ENCODE results near the gene CLNK. TPM values are rescaled to one million over a fixed set of nuclear protein-coding genes. Genes with fewer than 3 reads are reported as not detected.

The CLNK gene
- total RNA-seq: under 1 TPM in 1 of 2 experiments, not detected in 1; 0.10 TPM

- H3K4me1 Mint-ChIP-seq: no peaks in the 10 kb centered on the region
- H3K36me3 Mint-ChIP-seq (ENCODE audit: low read depth): no peaks in the 10 kb centered on the region
- peaks cover 3% of the 10 kb centered on the region for H3K9me3 Mint-ChIP-seq
- no peak for DNase-seq
- no peaks in the 10 kb centered on the region for H3K27me3 Mint-ChIP-seq
- ChIA-PET POLR2A (no interaction called here), CTCF (no interaction called here)
- H3K27ac Mint-ChIP-seq: no peak within 1 kb of the TSS
- no peak within 1 kb of the TSS for H3K4me3 Mint-ChIP-seq
Observed at GRCh38 chr4:10684631-10685030, at the start of gene CLNK. TSS of gene CLNK (minus strand) at chr4:10684768. CDS start at chr4:10667869, 16,899 bp downstream.

GRCh38 chr4:10733481-10734062 lies 49.0 kb upstream of the CLNK start:
- Mint-ChIP-seq H3K27me3 (peaks cover 2% of the 10 kb centered on the region), H3K27ac (no peak overlapping the region), H3K4me1 (peaks cover 28% of the 10 kb centered on the region), H3K36me3 (ENCODE audit: low read depth) (no peaks in the 10 kb centered on the region), H3K9me3 (peaks cover 3% of the 10 kb centered on the region), H3K4me3 (no peak overlapping the region)
- DNase-seq: no peak
- ChIA-PET CTCF (interaction anchor here (0.7 kb wide), 1 partner anchor 272 kb away, joined by 3 read pairs; no protein-coding TSS in a partner anchor), POLR2A (no interaction called here)

- H3K27me3 Mint-ChIP-seq: peaks cover 2% of the 10 kb centered on the region
- ChIA-PET POLR2A (no interaction called here), CTCF (interaction anchor here (0.7 kb wide), 1 partner anchor 272 kb away, joined by 3 read pairs; no protein-coding TSS in a partner anchor)
- no peak overlapping the region for H3K4me3 Mint-ChIP-seq
- no peak for DNase-seq
- H3K27ac Mint-ChIP-seq: no peak overlapping the region
- no peaks in the 10 kb centered on the region for H3K36me3 Mint-ChIP-seq (ENCODE audit: low read depth)
- peaks cover 3% of the 10 kb centered on the region for H3K9me3 Mint-ChIP-seq
- H3K4me1 Mint-ChIP-seq: peaks cover 28% of the 10 kb centered on the region
Observed at GRCh38 chr4:10732914-10733415, 48.4 kb upstream of the CLNK start.

- H3K4me1 Mint-ChIP-seq: peaks cover 28% of the 10 kb centered on the region
- no peaks in the 10 kb centered on the region for H3K36me3 Mint-ChIP-seq (ENCODE audit: low read depth)
- POLR2A ChIA-PET: interaction anchor here (0.6 kb wide), 1 partner anchor 12 kb away, joined by 3 read pairs; no protein-coding TSS in a partner anchor
- peaks cover 2% of the 10 kb centered on the region for H3K27me3 Mint-ChIP-seq
- no peak for DNase-seq
- no peak overlapping the region for H3K27ac Mint-ChIP-seq
- H3K9me3 Mint-ChIP-seq: peaks cover 3% of the 10 kb centered on the region
- no peak overlapping the region for H3K4me3 Mint-ChIP-seq
- CTCF ChIA-PET: interaction anchor here (0.7 kb wide), 1 partner anchor 271 kb away, joined by 3 read pairs; no protein-coding TSS in a partner anchor
Observed at GRCh38 chr4:10732235-10732913, 47.8 kb upstream of the CLNK start.

- Mint-ChIP-seq H3K4me1 (peaks cover 28% of the 10 kb centered on the region), H3K36me3 (ENCODE audit: low read depth) (no peaks in the 10 kb centered on the region), H3K27ac (no peak overlapping the region), H3K9me3 (peaks cover 3% of the 10 kb centered on the region), H3K4me3 (no peak overlapping the region), H3K27me3 (peaks cover 2% of the 10 kb centered on the region)
- ChIA-PET POLR2A (no interaction called here), CTCF (no interaction called here)
- no peak for DNase-seq
Observed at GRCh38 chr4:10731690-10732089, 47.1 kb upstream of the CLNK start.

GRCh38 chr4:10731162-10731561 lies 46.6 kb upstream of the CLNK start:
- Mint-ChIP-seq H3K27me3 (peaks cover 2% of the 10 kb centered on the region), H3K4me3 (no peak overlapping the region), H3K4me1 (peaks cover 28% of the 10 kb centered on the region), H3K36me3 (ENCODE audit: low read depth) (no peaks in the 10 kb centered on the region), H3K27ac (no peak overlapping the region), H3K9me3 (peaks cover 1% of the 10 kb centered on the region)
- ChIA-PET POLR2A (no interaction called here), CTCF (no interaction called here)
- DNase-seq: no peak

- no peaks in the 10 kb centered on the region for H3K36me3 Mint-ChIP-seq (ENCODE audit: low read depth)
- no peak overlapping the region for H3K4me3 Mint-ChIP-seq
- CTCF ChIA-PET: interaction anchor here (0.5 kb wide), 1 partner anchor 224 kb away, joined by 4 read pairs; no protein-coding TSS in a partner anchor
- H3K9me3 Mint-ChIP-seq: no peaks in the 10 kb centered on the region
- DNase-seq: no peak
- POLR2A ChIA-PET: no interaction called here
- peaks cover 28% of the 10 kb centered on the region for H3K4me1 Mint-ChIP-seq
- no peak overlapping the region for H3K27ac Mint-ChIP-seq
- peaks cover 2% of the 10 kb centered on the region for H3K27me3 Mint-ChIP-seq
Observed at GRCh38 chr4:10730590-10730989, 46.0 kb upstream of the CLNK start.

GRCh38 chr4:10730019-10730418 lies 45.5 kb upstream of the CLNK start:
- no peak overlapping the region for H3K27ac Mint-ChIP-seq
- H3K4me3 Mint-ChIP-seq: no peak overlapping the region
- no peaks in the 10 kb centered on the region for H3K36me3 Mint-ChIP-seq (ENCODE audit: low read depth)
- no peak for DNase-seq
- peaks cover 2% of the 10 kb centered on the region for H3K27me3 Mint-ChIP-seq
- peaks cover 28% of the 10 kb centered on the region for H3K4me1 Mint-ChIP-seq
- no peaks in the 10 kb centered on the region for H3K9me3 Mint-ChIP-seq
- ChIA-PET POLR2A (no interaction called here), CTCF (no interaction called here)

GRCh38 chr4:10729366-10729765 lies 44.8 kb upstream of the CLNK start:
- ChIA-PET POLR2A (no interaction called here), CTCF (no interaction called here)
- Mint-ChIP-seq H3K9me3 (no peaks in the 10 kb centered on the region), H3K36me3 (ENCODE audit: low read depth) (no peaks in the 10 kb centered on the region), H3K27me3 (peaks cover 2% of the 10 kb centered on the region), H3K4me3 (no peak overlapping the region), H3K4me1 (peaks cover 28% of the 10 kb centered on the region), H3K27ac (no peak overlapping the region)
- DNase-seq: no peak

- ChIA-PET POLR2A (no interaction called here), CTCF (no interaction called here)
- Mint-ChIP-seq H3K4me1 (peaks cover 28% of the 10 kb centered on the region), H3K9me3 (no peaks in the 10 kb centered on the region), H3K27me3 (peaks cover 2% of the 10 kb centered on the region), H3K4me3 (no peak overlapping the region), H3K36me3 (ENCODE audit: low read depth) (no peaks in the 10 kb centered on the region), H3K27ac (no peak overlapping the region)
- no peak for DNase-seq
Observed at GRCh38 chr4:10728016-10728415, 43.4 kb upstream of the CLNK start.

- no peak for DNase-seq
- H3K4me1 Mint-ChIP-seq: peaks cover 24% of the 10 kb centered on the region
- no peak overlapping the region for H3K4me3 Mint-ChIP-seq
- CTCF ChIA-PET: no interaction called here
- no peak overlapping the region for H3K27ac Mint-ChIP-seq
- POLR2A ChIA-PET: no interaction called here
- peaks cover 2% of the 10 kb centered on the region for H3K27me3 Mint-ChIP-seq
- H3K9me3 Mint-ChIP-seq: no peaks in the 10 kb centered on the region
- H3K36me3 Mint-ChIP-seq (ENCODE audit: low read depth): no peaks in the 10 kb centered on the region
Observed at GRCh38 chr4:10727140-10727880, 42.7 kb upstream of the CLNK start.

- Mint-ChIP-seq H3K27me3 (peaks cover 7% of the 10 kb centered on the region), H3K36me3 (ENCODE audit: low read depth) (no peaks in the 10 kb centered on the region), H3K4me1 (peaks cover 4% of the 10 kb centered on the region), H3K27ac (no peak overlapping the region), H3K4me3 (no peak overlapping the region), H3K9me3 (no peaks in the 10 kb centered on the region)
- no peak for DNase-seq
- ChIA-PET POLR2A (no interaction called here), CTCF (no interaction called here)
Observed at GRCh38 chr4:10722957-10723356, 38.4 kb upstream of the CLNK start.

GRCh38 chr4:10721616-10722015 lies 37.0 kb upstream of the CLNK start:
- no peak overlapping the region for H3K4me3 Mint-ChIP-seq
- H3K4me1 Mint-ChIP-seq: peaks cover 4% of the 10 kb centered on the region
- ChIA-PET POLR2A (no interaction called here), CTCF (no interaction called here)
- no peaks in the 10 kb centered on the region for H3K36me3 Mint-ChIP-seq (ENCODE audit: low read depth)
- H3K9me3 Mint-ChIP-seq: no peaks in the 10 kb centered on the region
- H3K27me3 Mint-ChIP-seq: peaks cover 9% of the 10 kb centered on the region
- no peak for DNase-seq
- H3K27ac Mint-ChIP-seq: no peak overlapping the region

Measured in activated CD4-positive, alpha-beta memory T cell treated with anti-CD3 and anti-CD28 coated beads, Interleukin-2, amount 10 ng/mL, durations not matched to agents 7 days and 5 days (primary cell).